Ovary (tissue), 3 donors: ENCODE results near the gene CHD1.

ENCODE experiments used
- EP300 ChIP-seq: sonication (generic); formaldehyde crosslinking; IDR thresholded peaks from one replicate; pipeline ENCODE4 v1.6.1; 2017; ENCODE audit warnings: antibody characterized with exemption
- POLR2A ChIP-seq: fragments of 450-650 bp; IDR thresholded peaks from one replicate; pipeline ENCODE4 v1.6.1; 2017; ENCODE audit warnings: antibody characterized with exemption, mild to moderate bottlenecking, moderate library complexity
- TF ChIP-seq, protein P1 (sequence below), 3 donors: fragments of 450-650 bp in 2 of 3; fragments of 200-600 bp in 1 of 3; IDR thresholded peaks; one replicate each; pipeline versions ENCODE4 v1.5.1 to v1.8.0; 2016 to 2022; ENCODE audit warnings: antibody characterized with exemption in 3 of 3, mild to moderate bottlenecking in 1 of 3
- donor health status: DM: no; HTN: no; CAD: no.

DNA sequence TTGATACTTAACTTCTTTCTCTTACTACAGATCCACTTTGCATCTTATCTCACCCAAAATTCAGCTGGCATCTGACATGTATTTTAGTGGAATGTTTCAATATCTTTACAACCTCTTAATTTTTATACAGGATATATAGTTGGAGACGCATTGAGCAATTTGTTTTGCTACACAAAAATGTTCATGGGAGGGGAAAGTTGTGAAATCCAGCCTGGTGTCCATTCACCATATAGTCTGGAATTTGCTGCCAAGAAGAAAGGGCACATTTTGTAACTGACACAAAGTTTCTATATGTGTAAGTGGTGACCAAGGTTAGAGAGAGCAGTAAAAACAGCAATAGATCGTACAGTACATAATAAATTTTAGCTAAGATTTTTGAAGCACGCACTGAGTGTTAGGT lies 14.0 kb upstream of the CHD1 start:
- TF ChIP-seq, protein P1, sequence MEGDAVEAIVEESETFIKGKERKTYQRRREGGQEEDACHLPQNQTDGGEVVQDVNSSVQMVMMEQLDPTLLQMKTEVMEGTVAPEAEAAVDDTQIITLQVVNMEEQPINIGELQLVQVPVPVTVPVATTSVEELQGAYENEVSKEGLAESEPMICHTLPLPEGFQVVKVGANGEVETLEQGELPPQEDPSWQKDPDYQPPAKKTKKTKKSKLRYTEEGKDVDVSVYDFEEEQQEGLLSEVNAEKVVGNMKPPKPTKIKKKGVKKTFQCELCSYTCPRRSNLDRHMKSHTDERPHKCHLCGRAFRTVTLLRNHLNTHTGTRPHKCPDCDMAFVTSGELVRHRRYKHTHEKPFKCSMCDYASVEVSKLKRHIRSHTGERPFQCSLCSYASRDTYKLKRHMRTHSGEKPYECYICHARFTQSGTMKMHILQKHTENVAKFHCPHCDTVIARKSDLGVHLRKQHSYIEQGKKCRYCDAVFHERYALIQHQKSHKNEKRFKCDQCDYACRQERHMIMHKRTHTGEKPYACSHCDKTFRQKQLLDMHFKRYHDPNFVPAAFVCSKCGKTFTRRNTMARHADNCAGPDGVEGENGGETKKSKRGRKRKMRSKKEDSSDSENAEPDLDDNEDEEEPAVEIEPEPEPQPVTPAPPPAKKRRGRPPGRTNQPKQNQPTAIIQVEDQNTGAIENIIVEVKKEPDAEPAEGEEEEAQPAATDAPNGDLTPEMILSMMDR (IDR thresholded peaks at IDR 0.05) = no peak
- no peak for TF ChIP-seq POLR2A
- TF ChIP-seq EP300 = no peak
